HCT116 (cell line): ENCODE measurements around the gene CRHR2. TPM values are rescaled to one million over a fixed set of nuclear protein-coding genes. Genes with fewer than 3 reads are reported as not detected.

Experiments used
- ATAC-seq: fragments of 200-7000 bp; cut with Tn5 transposase; 2 replicates; pipeline ENCODE4 v1.9.1; 2020; ENCODE audit warnings: mild to moderate bottlenecking, moderate library complexity
- BruUV-seq: library from RNA; stranded (reverse); fragments of 400-500 nt; replicated peaks from 2 replicates; lab custom pipeline; 2021; lab: Mats Ljungman, UMichigan
- CTCF ChIA-PET: fragments of 300-600 bp; sonication (Branson Sonifier 250); formaldehyde crosslinking; loops from one replicate; lab custom pipeline; 2021; ENCODE audit warnings: antibody characterized with exemption; lab: Charles Lee
- POLR2A ChIA-PET: fragments of 300-600, 350-600 bp; sonication (Branson Sonifier 250); formaldehyde crosslinking; loops from one replicate; lab custom pipeline; 2021; ENCODE audit warnings: antibody characterized with exemption; lab: Charles Lee
- RAD21 ChIA-PET, 2 experiments: fragments of 300-600 bp; sonication (Branson Sonifier 250); formaldehyde crosslinking; loops; one replicate each; lab custom pipeline; 2023; ENCODE audit warnings: low total read pairs in 2 of 2; ENCODE audit not compliant: uncharacterized antibody in 2 of 2, unreplicated experiment in 2 of 2, low non-redundant PET in 1 of 2; lab: Charles Lee
- DNase-seq: peaks from one replicate; pipeline ENCODE4 v3.0.0-alpha.2; 2010; ENCODE audit warnings: low read depth, low spot score
- H2AFZ ChIP-seq: fragments of 200-600 bp; shearing (Covaris generic), sonication (generic); 2 replicates; pipeline ENCODE4 v1.6.1; 2017; ENCODE audit warnings: low read depth, mixed run types, mixed read lengths, antibody characterized with exemption, low read length; ENCODE audit not compliant: poor library complexity, severe bottlenecking
- H3K27ac ChIP-seq: 2 replicates; pipeline ENCODE4 v1.5.1; 2012; ENCODE audit warnings: low read depth, low read length
- H3K27me3 ChIP-seq: fragments of 200-600 bp; sonication (generic); 2 replicates; pipeline ENCODE4 v1.6.1; 2016; ENCODE audit warnings: mixed run types, low read length, mixed read lengths; ENCODE audit not compliant: insufficient read depth
- H3K36me3 ChIP-seq, 2 experiments: fragments of 200-500 bp in 1 of 2; fragments of 200-600 bp in 1 of 2; sonication (Bioruptor generic) in 1 of 2; sonication (generic) in 1 of 2; 2 replicates each; pipeline versions ENCODE4 v1.5.1 to v1.6.1; 2014 to 2016; ENCODE audit warnings: low read length in 2 of 2, inconsistent platforms in 1 of 2, mixed read lengths in 1 of 2, mixed run types in 1 of 2; ENCODE audit not compliant: insufficient read depth in 2 of 2, control insufficient read depth in 1 of 2
- H3K4me1 ChIP-seq, 2 experiments: fragments of 200-600 bp in 1 of 2; sonication (generic) in 1 of 2; 2 replicates each; pipeline versions ENCODE4 v1.5.1 to v1.6.1; 2012 to 2017; ENCODE audit warnings: low read length in 2 of 2, inconsistent platforms in 1 of 2, mild to moderate bottlenecking in 1 of 2, mixed read lengths in 1 of 2, mixed run types in 1 of 2, moderate library complexity in 1 of 2; ENCODE audit not compliant: insufficient read depth in 2 of 2, control insufficient read depth in 1 of 2
- H3K4me2 ChIP-seq: fragments of 200-600 bp; sonication (generic); 2 replicates; pipeline ENCODE4 v1.6.1; 2017; ENCODE audit warnings: mixed run types, low read length, mixed read lengths
- H3K4me3 ChIP-seq, 2 experiments: fragments of 200-600 bp in 1 of 2; sonication (generic) in 1 of 2; replicated peaks in 1 of 2; 2 replicates each; pipeline ENCODE4 v1.5.1; 2011 to 2016; ENCODE audit warnings: low read length in 2 of 2, control low read depth in 1 of 2, low read depth in 1 of 2, mild to moderate bottlenecking in 1 of 2, mixed read lengths in 1 of 2, mixed run types in 1 of 2
- H3K79me2 ChIP-seq: fragments of 200-600 bp; sonication (generic); 2 replicates; pipeline ENCODE4 v1.6.1; 2017; ENCODE audit warnings: mild to moderate bottlenecking, mixed run types, low read length, moderate library complexity, mixed read lengths; ENCODE audit not compliant: insufficient read depth
- H3K9ac ChIP-seq: fragments of 200-600 bp; sonication (generic); 2 replicates; pipeline ENCODE4 v1.6.1; 2016; ENCODE audit warnings: low read length, mixed read lengths
- H3K9me2 ChIP-seq: fragments of 200-600 bp; sonication (generic), shearing (Covaris generic); 2 replicates; pipeline ENCODE4 v1.6.1; 2017; ENCODE audit warnings: mixed run types, mild to moderate bottlenecking, moderate library complexity; ENCODE audit not compliant: insufficient read depth
- H3K9me3 ChIP-seq, 2 experiments: fragments of 200-500 bp in 1 of 2; fragments of 200-600 bp in 1 of 2; sonication (Bioruptor generic) in 1 of 2; sonication (generic) in 1 of 2; 2 replicates each; pipeline ENCODE4 v1.6.1; 2014 to 2017; ENCODE audit warnings: low read length in 2 of 2, mixed read lengths in 2 of 2, inconsistent platforms in 1 of 2, low read depth in 1 of 2, mild to moderate bottlenecking in 1 of 2, mixed run types in 1 of 2, moderate library complexity in 1 of 2; ENCODE audit not compliant: control insufficient read depth in 1 of 2, insufficient read depth in 1 of 2
- H4K20me1 ChIP-seq: fragments of 200-600 bp; sonication (generic), shearing (Covaris generic); 2 replicates; pipeline ENCODE4 v1.6.1; 2017; ENCODE audit warnings: mixed run types, mild to moderate bottlenecking, moderate library complexity; ENCODE audit not compliant: insufficient read depth
- EGR1 ChIP-seq: IDR thresholded peaks from 2 replicates; pipeline ENCODE4 v1.6.1; 2012; ENCODE audit warnings: low read depth
- EZH2phosphoT487 ChIP-seq: fragments of 200-600 bp; IDR thresholded peaks from 2 replicates; pipeline ENCODE4 v1.6.1; 2018; ENCODE audit warnings: antibody characterized with exemption, borderline replicate concordance
- RAD21 ChIP-seq: IDR thresholded peaks from 2 replicates; pipeline ENCODE4 v1.6.1; 2012; ENCODE audit warnings: low read depth, mild to moderate bottlenecking
- SP1 ChIP-seq: IDR thresholded peaks from 2 replicates; pipeline ENCODE4 v1.6.1; 2012; ENCODE audit warnings: low read depth
- SRF ChIP-seq: IDR thresholded peaks from 2 replicates; pipeline ENCODE4 v1.6.1; 2012; ENCODE audit warnings: low read depth
- TCF7L2 ChIP-seq: IDR thresholded peaks from 2 replicates; pipeline ENCODE4 v1.7.0; 2011; ENCODE audit warnings: borderline replicate concordance, inconsistent platforms; ENCODE audit not compliant: insufficient read depth, insufficient read length; ENCODE audit errors: extremely low read depth
- YY1 ChIP-seq: IDR thresholded peaks from 2 replicates; pipeline ENCODE4 v1.6.1; 2011; ENCODE audit warnings: low read length, low read depth, moderate library complexity, mild to moderate bottlenecking; ENCODE audit not compliant: insufficient replicate concordance; ENCODE audit errors: extremely low read depth
- intact Hi-C: fragments of 100-400 bp; cut with micrococcal nuclease; formaldehyde crosslinking; loops from 2 replicates; pipeline ENCODE4 v1.10.0; 2022
- total RNA-seq: library from RNA; stranded (reverse); gene quantifications from one replicate; pipeline ENCODE4 v1.2.1, GENCODE V29; 2021; ENCODE audit not compliant: unreplicated experiment
- TF ChIP-seq, protein P1 (sequence below): IDR thresholded peaks from 2 replicates; pipeline ENCODE4 v1.6.1; 2012
- TF ChIP-seq, protein P2 (sequence below): IDR thresholded peaks from 2 replicates; pipeline ENCODE4 v1.6.1; 2011; ENCODE audit warnings: mild to moderate bottlenecking, low read length, moderate library complexity; ENCODE audit not compliant: insufficient replicate concordance; ENCODE audit errors: extremely low read depth
- TF ChIP-seq, protein P3 (sequence below), 3 experiments: fragments of 200-600 bp in 1 of 3; sonication (generic) in 1 of 3; IDR thresholded peaks in 2 of 3; conservative IDR thresholded peaks in 1 of 3; 2 replicates each; pipeline ENCODE4 v1.5.1; 2012 to 2017; ENCODE audit warnings: low read depth in 2 of 3, low read length in 2 of 3, antibody characterized with exemption in 1 of 3, borderline replicate concordance in 1 of 3, control low read depth in 1 of 3, mild to moderate bottlenecking in 1 of 3, mixed read lengths in 1 of 3, mixed run types in 1 of 3, moderate library complexity in 1 of 3; ENCODE audit not compliant: insufficient read depth in 1 of 3
- TF ChIP-seq, protein P4 (sequence below): IDR thresholded peaks from 2 replicates; pipeline ENCODE4 v1.6.1; 2012

CRHR2 gene
- total RNA-seq, 1 experiment from 2014 or later = not detected

DNA sequence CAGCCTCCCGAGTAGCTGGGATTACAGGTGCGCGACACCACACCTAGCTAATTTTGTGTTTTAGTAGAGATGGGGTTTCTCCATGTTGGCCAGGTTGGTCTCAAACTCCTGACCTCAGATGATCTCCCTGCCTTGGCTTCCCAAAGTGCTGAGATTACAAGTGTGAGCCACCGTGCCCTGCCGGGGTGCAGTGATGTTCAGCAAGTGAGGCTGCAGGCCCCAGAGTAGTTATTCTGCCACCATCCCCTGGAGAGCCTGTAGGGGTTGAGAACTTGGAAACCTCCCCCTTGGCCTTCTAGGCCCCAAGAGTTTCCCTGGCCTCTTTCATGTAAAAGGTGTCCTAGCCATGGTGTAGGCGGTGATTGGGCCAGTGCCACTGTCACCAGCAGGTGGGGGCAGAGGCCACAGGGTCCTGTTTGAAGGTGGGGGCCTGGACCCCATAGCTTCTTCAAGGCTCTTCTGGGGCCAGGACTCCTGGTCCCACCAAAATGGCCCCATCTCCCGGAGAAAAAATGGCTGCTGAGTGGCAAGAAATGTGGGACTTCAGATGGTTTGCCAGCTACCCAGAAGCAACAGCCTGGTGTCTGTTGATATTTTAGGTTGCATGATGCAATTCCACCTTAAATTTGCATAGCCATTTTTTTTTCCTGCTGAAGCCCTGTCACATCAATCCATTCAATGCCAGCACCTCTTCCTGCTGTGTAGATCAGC lies 44.2 kb upstream of the CRHR2 start (continued):
- no peak for TF ChIP-seq SP1

DNA sequence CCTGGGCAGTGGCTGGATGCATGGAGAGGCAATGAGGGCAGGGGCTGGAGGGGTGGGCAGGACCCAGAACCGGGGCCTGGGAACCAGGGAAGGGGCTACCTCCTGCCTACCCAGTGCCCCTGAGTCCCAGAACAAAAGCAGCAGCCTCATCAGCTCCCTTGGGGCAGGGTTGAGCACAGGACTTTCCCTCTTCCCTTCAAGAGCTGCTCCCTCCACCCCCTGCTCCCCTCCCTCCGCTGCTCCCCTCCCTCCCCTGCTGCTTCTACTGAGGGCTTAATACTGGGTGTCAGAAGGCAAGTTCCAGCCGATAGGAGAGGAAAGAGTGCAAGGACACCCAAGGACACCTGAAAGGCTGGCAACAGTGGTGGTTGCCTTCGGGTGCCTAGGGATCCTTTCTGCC lies 41.5 kb upstream of the CRHR2 start:
- no TSS peak for BruUV-seq
- H3K4me3 ChIP-seq = no peak overlapping the region
- H3K9me3 ChIP-seq = no peaks in the 10 kb centered on the region
- no peaks in the 10 kb centered on the region for H3K79me2 ChIP-seq
- H3K27ac ChIP-seq = no peak overlapping the region
- no peaks in the 10 kb centered on the region for H4K20me1 ChIP-seq
- POLR2A ChIA-PET = no interaction called here
- intact Hi-C loops = no loop called here
- no peaks in the 10 kb centered on the region for H3K4me1 ChIP-seq
- peaks cover 4% of the 10 kb centered on the region; the same call in 1 of the 2 replicates for H3K27me3 ChIP-seq
- no peak for TF ChIP-seq YY1
- TF ChIP-seq RAD21 = no peak
- TF ChIP-seq, protein P1, sequence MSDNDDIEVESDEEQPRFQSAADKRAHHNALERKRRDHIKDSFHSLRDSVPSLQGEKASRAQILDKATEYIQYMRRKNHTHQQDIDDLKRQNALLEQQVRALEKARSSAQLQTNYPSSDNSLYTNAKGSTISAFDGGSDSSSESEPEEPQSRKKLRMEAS = no peak
- TF ChIP-seq TCF7L2 = no peak
- no peak for TF ChIP-seq EGR1
- TF ChIP-seq, protein P2, sequence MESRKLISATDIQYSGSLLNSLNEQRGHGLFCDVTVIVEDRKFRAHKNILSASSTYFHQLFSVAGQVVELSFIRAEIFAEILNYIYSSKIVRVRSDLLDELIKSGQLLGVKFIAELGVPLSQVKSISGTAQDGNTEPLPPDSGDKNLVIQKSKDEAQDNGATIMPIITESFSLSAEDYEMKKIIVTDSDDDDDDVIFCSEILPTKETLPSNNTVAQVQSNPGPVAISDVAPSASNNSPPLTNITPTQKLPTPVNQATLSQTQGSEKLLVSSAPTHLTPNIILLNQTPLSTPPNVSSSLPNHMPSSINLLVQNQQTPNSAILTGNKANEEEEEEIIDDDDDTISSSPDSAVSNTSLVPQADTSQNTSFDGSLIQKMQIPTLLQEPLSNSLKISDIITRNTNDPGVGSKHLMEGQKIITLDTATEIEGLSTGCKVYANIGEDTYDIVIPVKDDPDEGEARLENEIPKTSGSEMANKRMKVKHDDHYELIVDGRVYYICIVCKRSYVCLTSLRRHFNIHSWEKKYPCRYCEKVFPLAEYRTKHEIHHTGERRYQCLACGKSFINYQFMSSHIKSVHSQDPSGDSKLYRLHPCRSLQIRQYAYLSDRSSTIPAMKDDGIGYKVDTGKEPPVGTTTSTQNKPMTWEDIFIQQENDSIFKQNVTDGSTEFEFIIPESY = no peak
- TF ChIP-seq, protein P3, sequence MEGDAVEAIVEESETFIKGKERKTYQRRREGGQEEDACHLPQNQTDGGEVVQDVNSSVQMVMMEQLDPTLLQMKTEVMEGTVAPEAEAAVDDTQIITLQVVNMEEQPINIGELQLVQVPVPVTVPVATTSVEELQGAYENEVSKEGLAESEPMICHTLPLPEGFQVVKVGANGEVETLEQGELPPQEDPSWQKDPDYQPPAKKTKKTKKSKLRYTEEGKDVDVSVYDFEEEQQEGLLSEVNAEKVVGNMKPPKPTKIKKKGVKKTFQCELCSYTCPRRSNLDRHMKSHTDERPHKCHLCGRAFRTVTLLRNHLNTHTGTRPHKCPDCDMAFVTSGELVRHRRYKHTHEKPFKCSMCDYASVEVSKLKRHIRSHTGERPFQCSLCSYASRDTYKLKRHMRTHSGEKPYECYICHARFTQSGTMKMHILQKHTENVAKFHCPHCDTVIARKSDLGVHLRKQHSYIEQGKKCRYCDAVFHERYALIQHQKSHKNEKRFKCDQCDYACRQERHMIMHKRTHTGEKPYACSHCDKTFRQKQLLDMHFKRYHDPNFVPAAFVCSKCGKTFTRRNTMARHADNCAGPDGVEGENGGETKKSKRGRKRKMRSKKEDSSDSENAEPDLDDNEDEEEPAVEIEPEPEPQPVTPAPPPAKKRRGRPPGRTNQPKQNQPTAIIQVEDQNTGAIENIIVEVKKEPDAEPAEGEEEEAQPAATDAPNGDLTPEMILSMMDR (IDR thresholded peaks at IDR 0.05 in 2 of 3, conservative IDR thresholded peaks at IDR 0.05 in 1 of 3; ENCODE audit: borderline replicate concordance in 1 of 3, insufficient read depth in 1 of 3, low read depth in 2 of 3, low read length in 2 of 3) = no peak
- TF ChIP-seq, protein P4, sequence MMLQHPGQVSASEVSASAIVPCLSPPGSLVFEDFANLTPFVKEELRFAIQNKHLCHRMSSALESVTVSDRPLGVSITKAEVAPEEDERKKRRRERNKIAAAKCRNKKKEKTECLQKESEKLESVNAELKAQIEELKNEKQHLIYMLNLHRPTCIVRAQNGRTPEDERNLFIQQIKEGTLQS = no peak
- TF ChIP-seq EZH2phosphoT487 = no peak
- no peak for TF ChIP-seq SRF
- TF ChIP-seq, all 23 proteins: peak for 0
- no peaks in the 10 kb centered on the region for H3K36me3 ChIP-seq
- RAD21 ChIA-PET = no interaction called here
- H3K4me2 ChIP-seq = no peak overlapping the region
- ATAC-seq = no peak
- DNase-seq = no peak
- no peak overlapping the region for H2AFZ ChIP-seq
- H3K9ac ChIP-seq = no peak overlapping the region
- no peaks in the 10 kb centered on the region for H3K9me2 ChIP-seq
- CTCF ChIA-PET = no interaction called here
